Measurements from ENCODE around the gene CDC7.
A peak's percentile ranks its signal among the peaks of the same experiment; 100 is the strongest.

The CDC7 gene

DNA sequence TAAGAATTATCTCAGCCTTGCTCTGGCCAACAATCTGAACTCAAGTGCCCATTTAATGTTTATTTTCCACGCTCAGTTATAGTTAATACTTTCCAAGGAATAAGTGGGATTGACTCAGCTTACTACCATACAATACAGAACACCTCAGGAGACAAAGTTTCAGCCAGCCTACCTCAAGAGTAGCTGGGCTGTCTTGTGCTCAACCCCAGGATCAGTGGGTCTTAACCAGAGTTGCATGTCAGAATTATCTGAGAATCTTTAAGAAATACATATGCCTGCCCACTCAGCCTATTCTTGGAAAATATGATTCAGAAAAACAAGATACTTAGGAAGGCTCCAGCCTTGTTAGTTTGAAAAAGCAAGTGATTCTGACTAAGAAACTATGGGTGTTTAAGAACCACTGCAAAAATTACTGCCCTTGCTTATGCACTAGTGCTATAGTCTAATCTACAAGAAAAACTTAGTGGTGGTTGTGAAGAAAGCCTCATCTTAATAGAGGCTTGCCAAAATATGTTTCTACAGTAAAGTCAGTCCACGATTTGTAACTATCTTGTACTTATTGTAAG is 20.4 kb downstream of the CDC7 start:
- ChIA-PET CTCF (no interaction called here), POLR2A (no interaction called here)

DNA sequence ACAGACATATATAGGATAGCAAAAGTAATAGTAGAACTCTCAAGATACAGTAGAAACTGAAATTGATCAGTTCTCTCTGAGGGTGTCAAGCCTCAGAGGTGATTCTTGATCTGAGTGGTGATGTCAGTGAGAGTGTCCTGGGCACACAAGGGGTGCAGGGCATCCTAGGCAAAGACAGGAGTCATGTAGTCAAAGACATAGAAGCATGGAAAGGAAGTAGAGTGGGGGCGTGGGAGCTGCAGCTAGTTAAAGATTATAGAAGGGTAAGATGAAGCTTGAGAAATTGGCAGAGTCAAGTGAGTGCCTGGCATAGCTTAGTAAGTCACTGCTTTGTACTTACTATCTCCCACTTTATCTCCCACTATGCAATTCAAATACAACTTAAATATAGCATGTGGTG is 22.8 kb downstream of the CDC7 start:
- no peak for DNase-seq (ENCODE audit: extremely low spot score)
- CTCF ChIA-PET = interaction anchor here (0.9 to 5.4 kb wide), 4 partner anchors 10 to 56 kb away, joined by 3 to 27 read pairs (median 3); no protein-coding TSS in a partner anchor
- TF ChIP-seq, protein P1, sequence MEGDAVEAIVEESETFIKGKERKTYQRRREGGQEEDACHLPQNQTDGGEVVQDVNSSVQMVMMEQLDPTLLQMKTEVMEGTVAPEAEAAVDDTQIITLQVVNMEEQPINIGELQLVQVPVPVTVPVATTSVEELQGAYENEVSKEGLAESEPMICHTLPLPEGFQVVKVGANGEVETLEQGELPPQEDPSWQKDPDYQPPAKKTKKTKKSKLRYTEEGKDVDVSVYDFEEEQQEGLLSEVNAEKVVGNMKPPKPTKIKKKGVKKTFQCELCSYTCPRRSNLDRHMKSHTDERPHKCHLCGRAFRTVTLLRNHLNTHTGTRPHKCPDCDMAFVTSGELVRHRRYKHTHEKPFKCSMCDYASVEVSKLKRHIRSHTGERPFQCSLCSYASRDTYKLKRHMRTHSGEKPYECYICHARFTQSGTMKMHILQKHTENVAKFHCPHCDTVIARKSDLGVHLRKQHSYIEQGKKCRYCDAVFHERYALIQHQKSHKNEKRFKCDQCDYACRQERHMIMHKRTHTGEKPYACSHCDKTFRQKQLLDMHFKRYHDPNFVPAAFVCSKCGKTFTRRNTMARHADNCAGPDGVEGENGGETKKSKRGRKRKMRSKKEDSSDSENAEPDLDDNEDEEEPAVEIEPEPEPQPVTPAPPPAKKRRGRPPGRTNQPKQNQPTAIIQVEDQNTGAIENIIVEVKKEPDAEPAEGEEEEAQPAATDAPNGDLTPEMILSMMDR (IDR thresholded peaks at IDR 0.05; ENCODE audit: control extremely low read depth, extremely low read depth, low read depth, missing control alignments) = no peak
- POLR2A ChIA-PET = no interaction called here

More for the DNA sequence above, 20.4 kb downstream of the CDC7 start:
- TF ChIP-seq, protein P1 (IDR thresholded peaks at IDR 0.05; ENCODE audit: control extremely low read depth, extremely low read depth, low read depth, missing control alignments) = no peak
- no peak for DNase-seq (ENCODE audit: extremely low spot score)

DNA sequence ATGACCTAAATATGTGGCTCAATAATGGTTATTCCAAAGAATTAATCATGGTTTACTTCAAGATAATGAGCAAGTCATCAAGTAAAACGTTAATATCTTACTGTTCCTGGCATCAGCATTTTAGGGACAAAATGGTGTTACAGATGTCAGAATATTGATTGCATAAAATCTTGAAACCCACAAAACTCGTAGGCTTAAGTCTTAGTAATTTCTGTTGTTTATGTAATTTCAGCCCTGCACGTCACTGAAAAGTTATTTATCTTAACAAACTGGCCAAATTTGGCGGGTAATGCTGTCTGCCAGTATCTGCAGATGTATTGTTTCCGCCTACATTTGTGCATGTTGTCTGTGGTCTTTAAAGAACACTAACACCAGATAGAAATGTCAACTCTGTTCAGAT is 25.8 kb downstream of the CDC7 start:
- CTCF ChIA-PET = interaction anchor here (1.2 to 5.4 kb wide), 4 partner anchors 8 to 19 kb away, joined by 3 to 27 read pairs (median 3); no protein-coding TSS in a partner anchor
- TF ChIP-seq, protein P1 (IDR thresholded peaks at IDR 0.05; ENCODE audit: control extremely low read depth, extremely low read depth, low read depth, missing control alignments) = no peak
- DNase-seq (ENCODE audit: extremely low spot score) = no peak
- POLR2A ChIA-PET = no interaction called here

DNA sequence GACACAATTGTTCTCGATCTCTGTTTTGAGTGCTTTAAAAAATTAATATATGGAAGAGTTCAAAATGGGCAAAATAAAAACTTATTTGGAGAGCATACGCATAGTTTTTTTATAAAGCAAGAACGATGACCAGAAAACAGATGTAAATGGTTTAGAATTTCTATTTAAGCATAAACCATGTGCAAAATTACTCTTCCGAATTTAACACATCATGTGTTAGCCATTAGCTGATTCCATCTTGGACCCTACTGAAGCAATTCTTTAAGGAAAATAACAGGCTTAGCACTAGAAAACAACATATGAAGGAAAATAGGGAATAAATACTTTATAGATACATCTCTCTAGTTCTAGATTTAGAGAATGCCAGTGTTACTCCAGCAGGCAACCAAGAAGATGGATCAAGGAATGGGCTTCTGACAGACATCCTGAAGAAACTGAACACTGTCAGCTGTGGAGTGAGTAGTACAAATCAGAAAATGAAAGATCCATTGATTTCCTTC is 26.7 kb downstream of the CDC7 start:
- TF ChIP-seq, protein P1 (IDR thresholded peaks at IDR 0.05; ENCODE audit: control extremely low read depth, extremely low read depth, low read depth, missing control alignments) = no peak
- ChIA-PET CTCF (no interaction called here), POLR2A (no interaction called here)
- DNase-seq (ENCODE audit: extremely low spot score) = no peak

DNA sequence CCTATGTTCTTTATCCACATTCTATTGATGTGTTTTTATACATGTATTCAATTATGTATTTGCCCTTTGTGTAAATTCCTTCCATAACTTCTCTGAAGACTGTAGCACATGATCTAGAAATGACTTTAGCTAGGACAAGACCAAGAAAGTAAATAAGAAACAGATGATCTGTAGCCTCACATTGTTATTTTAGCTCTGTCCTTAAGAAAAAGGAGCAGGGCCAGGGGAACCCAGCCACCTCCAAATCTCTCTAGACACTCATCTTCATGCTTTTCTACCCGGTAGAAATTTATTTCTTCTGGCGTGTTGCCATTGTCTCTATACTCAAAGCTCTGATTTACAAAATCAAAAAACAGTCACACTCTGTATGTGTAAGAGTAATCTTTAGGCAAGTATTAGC is 27.1 kb downstream of the CDC7 start:
- TF ChIP-seq, protein P1 (IDR thresholded peaks at IDR 0.05; ENCODE audit: control extremely low read depth, extremely low read depth, low read depth, missing control alignments) = no peak
- no peak for DNase-seq (ENCODE audit: extremely low spot score)
- ChIA-PET POLR2A (no interaction called here), CTCF (interaction anchor here (1.8 kb wide), 1 partner anchor 186 kb away, joined by 4 read pairs; no protein-coding TSS in a partner anchor)

DNA sequence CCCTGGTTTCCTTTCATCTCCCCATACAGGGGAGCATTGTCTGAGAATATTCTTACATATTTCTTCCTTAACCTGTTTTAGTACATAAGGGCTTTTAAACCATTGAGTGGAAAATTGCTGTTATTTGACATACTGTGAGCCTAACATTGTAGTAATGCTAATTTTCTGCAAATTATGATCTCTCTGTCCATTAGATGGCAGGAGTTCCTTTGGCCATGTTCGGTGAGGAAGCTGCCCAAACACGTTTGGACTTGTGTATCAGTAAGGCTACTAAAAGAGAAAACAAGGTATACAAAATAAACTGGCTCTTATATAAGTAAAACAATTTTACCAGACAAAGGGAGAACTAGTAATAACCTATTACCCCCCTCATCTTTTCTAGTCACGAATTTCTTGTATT is 29.2 kb downstream of the CDC7 start:
- POLR2A ChIA-PET = no interaction called here
- DNase-seq (ENCODE audit: extremely low spot score) = no peak
- TF ChIP-seq, protein P1 (IDR thresholded peaks at IDR 0.05; ENCODE audit: control extremely low read depth, extremely low read depth, low read depth, missing control alignments) = peak; percentile 46
- CTCF ChIA-PET = interaction anchor here (0.9 to 1.6 kb wide), 6 partner anchors 8 to 342 kb away, joined by 3 to 6 read pairs (median 3); no protein-coding TSS in a partner anchor
